Endodermal cell (in vitro differentiated cells): ENCODE data around the gene MAP3K9. TPM values are rescaled to one million over a fixed set of nuclear protein-coding genes. Genes with fewer than 3 reads are reported as not detected.

Experiments
- DNase-seq: peaks from one replicate; pipeline ENCODE4 v3.0.0-alpha.2; 2017
- H3K27ac ChIP-seq: 2 replicates; pipeline ENCODE4 v1.5.1; 2013; ENCODE audit warnings: mild to moderate bottlenecking, low read depth, low read length, moderate library complexity
- H3K27me3 ChIP-seq: 2 replicates; pipeline ENCODE4 v1.6.1; 2013; ENCODE audit warnings: mild to moderate bottlenecking, low read length, moderate library complexity; ENCODE audit not compliant: insufficient read depth, control insufficient read depth, poor library complexity, severe bottlenecking
- H3K36me3 ChIP-seq: 2 replicates; pipeline ENCODE4 v1.7.0; 2013; ENCODE audit warnings: mild to moderate bottlenecking, low read length, moderate library complexity; ENCODE audit not compliant: control insufficient read depth, insufficient read depth
- H3K4me1 ChIP-seq: one replicate; pipeline ENCODE4 v1.7.0; 2013; ENCODE audit warnings: low read length; ENCODE audit not compliant: control insufficient read depth, insufficient read depth
- H3K4me3 ChIP-seq: 2 replicates; pipeline ENCODE4 v1.5.1; 2013; ENCODE audit warnings: mild to moderate bottlenecking, low read length, moderate library complexity
- H3K9ac ChIP-seq: 2 replicates; pipeline ENCODE4 v1.6.1; 2013; ENCODE audit warnings: mild to moderate bottlenecking, low read length, moderate library complexity; ENCODE audit not compliant: poor library complexity, severe bottlenecking; ENCODE audit errors: extremely low read depth
- H3K9me3 ChIP-seq: 2 replicates; pipeline ENCODE4 v1.6.1; 2013; ENCODE audit warnings: mild to moderate bottlenecking, low read length, moderate library complexity; ENCODE audit not compliant: control insufficient read depth
- H3K27ac Mint-ChIP-seq: 2 replicates; pipeline ENCODE4 v1.8.0; 2020; ENCODE audit warnings: mixed read lengths
- H3K27me3 Mint-ChIP-seq: 2 replicates; pipeline ENCODE4 v1.8.0; 2021; ENCODE audit warnings: mild to moderate bottlenecking, mixed read lengths; ENCODE audit not compliant: insufficient read depth
- H3K36me3 Mint-ChIP-seq: 2 replicates; pipeline ENCODE4 v1.8.0; 2020; ENCODE audit warnings: low read depth, mixed read lengths
- H3K4me1 Mint-ChIP-seq: 2 replicates; pipeline ENCODE4 v1.8.0; 2020; ENCODE audit warnings: mixed read lengths
- H3K4me3 Mint-ChIP-seq: 2 replicates; pipeline ENCODE4 v1.8.0; 2020; ENCODE audit warnings: mild to moderate bottlenecking, moderate library complexity, mixed read lengths
- H3K9me3 Mint-ChIP-seq: 2 replicates; pipeline ENCODE4 v1.8.0; 2020; ENCODE audit warnings: mild to moderate bottlenecking, mixed read lengths
- WGBS, 2 experiments: methylation state at CpG; one replicate each; pipeline versions ENCODE4 v1.1.5 to v1.1.7; 2013; ENCODE audit warnings: missing lambda C conversion rate in 2 of 2, mixed read lengths in 1 of 2; ENCODE audit not compliant: insufficient coverage in 1 of 2, insufficient read length in 1 of 2; 5-methylcytosine and 5-hydroxymethylcytosine counted together
- total RNA-seq, 2 donors: library from RNA; stranded (reverse); fragmentation: NEBNext Ultra II Directional in 1 of 2; extraction: Animal tissue kit (Norgen Biotek cat#: 25700) in 1 of 2; gene quantifications; 2 replicates in 1 of 2; 3 replicates in 1 of 2; pipeline ENCODE4 v1.2.1, GENCODE V29; 2021
- TF ChIP-seq, protein P1 (sequence below): fragments of 200-600 bp; sonication (generic); conservative IDR thresholded peaks from 2 replicates; pipeline ENCODE4 v1.5.0; 2021; ENCODE audit warnings: antibody characterized with exemption, mild to moderate bottlenecking

MAP3K9 gene
- total RNA-seq, 2 donors from 2014 or later, result 34.1 to 38.5 TPM

DNA sequence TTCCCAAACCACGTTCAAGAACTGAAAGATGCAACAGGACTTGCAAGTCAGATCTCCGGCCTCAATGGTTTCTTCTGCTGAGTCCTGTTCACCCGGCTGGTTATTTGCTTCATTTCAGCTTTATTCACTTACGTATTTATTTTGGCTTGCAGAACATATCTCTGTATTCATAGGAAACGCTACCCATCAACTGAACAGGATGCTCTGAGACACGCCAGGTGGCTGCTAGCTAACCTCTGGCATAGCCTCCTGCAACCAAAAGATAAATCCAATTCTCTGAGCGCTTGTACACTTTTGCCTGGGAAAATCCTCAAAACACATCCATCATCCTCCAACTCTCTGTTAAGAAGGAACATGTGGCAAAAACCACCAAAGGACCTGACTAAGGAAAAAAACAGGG lies 17.3 kb downstream of the MAP3K9 start:
- H3K4me1 Mint-ChIP-seq, result peaks cover 1% of the 10 kb centered on the region
- no peaks in the 10 kb centered on the region for H3K4me1 ChIP-seq

GRCh38 chr14:70789961-70790360 lies 19.4 kb downstream of the MAP3K9 start:
- H3K4me1 Mint-ChIP-seq, result peaks cover 1% of the 10 kb centered on the region
- WGBS, 2 experiments, result 93 to 95% methylated on average over 2 to 4 of the region's 4 CpGs
- Histone ChIP-seq H3K4me3 (no peak overlapping the region), H3K9me3 (no peaks in the 10 kb centered on the region), H3K4me1 (no peaks in the 10 kb centered on the region), H3K9ac (no peak overlapping the region), H3K36me3 (peaks cover 68% of the 10 kb centered on the region), H3K27me3 (no peaks in the 10 kb centered on the region), H3K27ac (no peak overlapping the region)
- DNase-seq, result no peak
- TF ChIP-seq, protein P1, sequence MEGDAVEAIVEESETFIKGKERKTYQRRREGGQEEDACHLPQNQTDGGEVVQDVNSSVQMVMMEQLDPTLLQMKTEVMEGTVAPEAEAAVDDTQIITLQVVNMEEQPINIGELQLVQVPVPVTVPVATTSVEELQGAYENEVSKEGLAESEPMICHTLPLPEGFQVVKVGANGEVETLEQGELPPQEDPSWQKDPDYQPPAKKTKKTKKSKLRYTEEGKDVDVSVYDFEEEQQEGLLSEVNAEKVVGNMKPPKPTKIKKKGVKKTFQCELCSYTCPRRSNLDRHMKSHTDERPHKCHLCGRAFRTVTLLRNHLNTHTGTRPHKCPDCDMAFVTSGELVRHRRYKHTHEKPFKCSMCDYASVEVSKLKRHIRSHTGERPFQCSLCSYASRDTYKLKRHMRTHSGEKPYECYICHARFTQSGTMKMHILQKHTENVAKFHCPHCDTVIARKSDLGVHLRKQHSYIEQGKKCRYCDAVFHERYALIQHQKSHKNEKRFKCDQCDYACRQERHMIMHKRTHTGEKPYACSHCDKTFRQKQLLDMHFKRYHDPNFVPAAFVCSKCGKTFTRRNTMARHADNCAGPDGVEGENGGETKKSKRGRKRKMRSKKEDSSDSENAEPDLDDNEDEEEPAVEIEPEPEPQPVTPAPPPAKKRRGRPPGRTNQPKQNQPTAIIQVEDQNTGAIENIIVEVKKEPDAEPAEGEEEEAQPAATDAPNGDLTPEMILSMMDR, result no peak
- no peaks in the 10 kb centered on the region for H3K27me3 Mint-ChIP-seq
- peaks cover 56% of the 10 kb centered on the region for H3K36me3 Mint-ChIP-seq
- no peak overlapping the region for H3K4me3 Mint-ChIP-seq
- H3K27ac Mint-ChIP-seq, result no peak overlapping the region
- no peaks in the 10 kb centered on the region for H3K9me3 Mint-ChIP-seq

More for the DNA sequence above, 17.3 kb downstream of the MAP3K9 start:
- Mint-ChIP-seq H3K27ac (no peak overlapping the region), H3K36me3 (peaks cover 56% of the 10 kb centered on the region), H3K9me3 (no peaks in the 10 kb centered on the region), H3K4me3 (no peak overlapping the region), H3K27me3 (no peaks in the 10 kb centered on the region)
- Histone ChIP-seq H3K4me3 (no peak overlapping the region), H3K27me3 (no peaks in the 10 kb centered on the region), H3K27ac (no peak overlapping the region), H3K9ac (no peak overlapping the region), H3K36me3 (peaks cover 60% of the 10 kb centered on the region), H3K9me3 (no peaks in the 10 kb centered on the region)
- no peak for DNase-seq
- TF ChIP-seq, protein P1, result no peak
- WGBS, 2 experiments, result 94 to 97% methylated on average over 6 to 7 of the region's 7 CpGs

DNA sequence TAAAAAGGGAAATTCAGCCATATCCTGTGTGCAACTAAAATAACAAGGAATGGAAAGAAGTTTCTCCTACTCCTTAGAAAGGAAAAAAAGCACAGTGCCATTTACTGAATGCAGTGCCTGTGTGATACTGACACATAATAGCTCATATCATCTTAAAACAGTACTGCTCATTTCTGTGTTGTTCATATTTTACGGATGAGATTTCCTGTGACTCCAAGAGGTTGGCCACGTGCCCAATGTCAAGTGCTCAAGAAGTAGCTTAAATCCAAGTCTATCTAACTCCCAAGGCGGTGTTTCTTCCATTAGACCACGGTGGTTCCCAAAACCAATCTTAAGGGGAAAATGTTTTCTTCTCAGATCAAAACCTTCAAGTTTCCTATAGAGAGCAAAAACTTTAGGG lies 20.0 kb downstream of the MAP3K9 start:
- H3K27ac ChIP-seq, result no peak overlapping the region
- no peaks in the 10 kb centered on the region for H3K27me3 ChIP-seq
- H3K4me1 Mint-ChIP-seq, result peaks cover 1% of the 10 kb centered on the region
- no peaks in the 10 kb centered on the region for H3K9me3 Mint-ChIP-seq
- H3K36me3 ChIP-seq, result peaks cover 73% of the 10 kb centered on the region
- H3K27me3 Mint-ChIP-seq, result no peaks in the 10 kb centered on the region
- H3K36me3 Mint-ChIP-seq, result peaks cover 60% of the 10 kb centered on the region
- no peak overlapping the region for H3K4me3 Mint-ChIP-seq
- TF ChIP-seq, protein P1, result no peak
- 88 to 96% methylated on average over 2 to 4 of the region's 4 CpGs for WGBS, 2 experiments
- H3K9me3 ChIP-seq, result no peaks in the 10 kb centered on the region
- H3K4me3 ChIP-seq, result no peak overlapping the region
- H3K9ac ChIP-seq, result no peak overlapping the region
- H3K4me1 ChIP-seq, result no peaks in the 10 kb centered on the region
- DNase-seq, result no peak
- H3K27ac Mint-ChIP-seq, result no peak overlapping the region
